ENCODE data around the gene C3orf80. TPM values are rescaled to one million over a fixed set of nuclear protein-coding genes. Genes with fewer than 3 reads are reported as not detected.

Gene C3orf80
- total RNA-seq, 1 experiment from 2014 or later, result 3.0 TPM

DNA sequence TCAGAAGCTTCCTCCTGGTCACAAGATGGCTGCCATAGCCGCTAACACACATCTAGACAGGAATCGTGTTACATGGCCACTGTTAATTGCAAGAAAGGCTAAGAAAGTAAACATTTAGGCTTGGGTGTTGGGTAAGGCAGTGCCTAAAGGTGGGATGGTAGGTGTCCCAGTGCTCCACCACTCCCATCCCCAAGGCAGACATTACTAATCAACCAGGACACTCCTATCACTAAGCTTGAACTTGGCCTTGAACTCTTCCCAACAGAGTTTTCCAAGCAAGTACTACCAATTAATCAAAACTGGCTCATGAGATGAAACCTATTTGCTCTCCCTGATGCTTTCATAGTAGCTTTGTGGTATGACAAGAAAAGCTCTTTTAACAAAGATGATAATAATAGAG, 37.9 kb upstream of the C3orf80 start:
- CTCF ChIA-PET, result no interaction called here
- Mint-ChIP-seq H3K4me1 (ENCODE audit: low read depth, unreplicated experiment) (peaks cover 13% of the 10 kb centered on the region), H3K27ac (ENCODE audit: unreplicated experiment) (no peak overlapping the region)

DNA sequence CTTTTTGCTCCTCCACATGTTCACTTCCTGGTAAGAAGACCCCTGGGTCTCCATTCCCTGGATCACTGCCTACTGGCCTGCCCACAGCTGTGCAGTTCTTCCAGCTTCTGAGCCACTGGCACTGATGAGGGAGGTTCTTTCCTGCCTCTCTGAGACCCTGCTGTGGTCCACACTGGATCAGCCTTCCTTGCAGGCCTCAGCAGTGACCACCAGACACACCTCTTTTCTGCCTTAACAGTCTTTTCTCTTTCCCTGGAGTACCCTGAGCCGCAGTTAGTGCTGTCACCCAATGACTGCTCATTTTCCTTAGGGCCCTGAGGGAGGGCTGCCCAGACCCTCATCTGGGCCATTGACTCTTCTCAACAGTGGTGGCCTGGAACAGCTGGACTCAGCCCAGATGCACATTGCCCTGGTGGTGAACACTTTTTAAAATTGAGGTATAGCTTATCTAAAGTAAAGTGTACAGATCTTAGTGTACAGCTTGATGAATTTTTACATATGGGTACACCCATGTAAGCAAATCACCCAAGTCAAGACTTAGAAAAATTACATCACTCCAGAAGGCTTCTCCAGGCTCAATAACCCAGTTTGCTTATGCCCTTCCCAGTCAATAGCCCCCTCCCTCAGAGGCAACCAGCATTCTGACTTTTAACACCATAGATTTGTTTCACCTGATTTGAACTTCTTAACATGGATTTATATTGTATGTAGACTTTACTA, 32.8 kb upstream of the C3orf80 start:
- Mint-ChIP-seq H3K27me3 (ENCODE audit: unreplicated experiment) (no peaks in the 10 kb centered on the region), H3K4me3 (ENCODE audit: low read depth, unreplicated experiment) (no peak overlapping the region), H3K9me3 (ENCODE audit: low read depth, unreplicated experiment) (peaks cover 5% of the 10 kb centered on the region), H3K4me1 (ENCODE audit: low read depth, unreplicated experiment) (no peaks in the 10 kb centered on the region), H3K36me3 (ENCODE audit: insufficient read depth, unreplicated experiment) (no peaks in the 10 kb centered on the region), H3K27ac (ENCODE audit: unreplicated experiment) (no peak overlapping the region)
- CTCF ChIA-PET, result no interaction called here
- no peak for DNase-seq
- no TSS peak for BruUV-seq (replicated peaks)
- intact Hi-C loops (cut with micrococcal nuclease; ENCODE audit: unreplicated experiment), result no loop called here
- TF ChIP-seq, protein P1, sequence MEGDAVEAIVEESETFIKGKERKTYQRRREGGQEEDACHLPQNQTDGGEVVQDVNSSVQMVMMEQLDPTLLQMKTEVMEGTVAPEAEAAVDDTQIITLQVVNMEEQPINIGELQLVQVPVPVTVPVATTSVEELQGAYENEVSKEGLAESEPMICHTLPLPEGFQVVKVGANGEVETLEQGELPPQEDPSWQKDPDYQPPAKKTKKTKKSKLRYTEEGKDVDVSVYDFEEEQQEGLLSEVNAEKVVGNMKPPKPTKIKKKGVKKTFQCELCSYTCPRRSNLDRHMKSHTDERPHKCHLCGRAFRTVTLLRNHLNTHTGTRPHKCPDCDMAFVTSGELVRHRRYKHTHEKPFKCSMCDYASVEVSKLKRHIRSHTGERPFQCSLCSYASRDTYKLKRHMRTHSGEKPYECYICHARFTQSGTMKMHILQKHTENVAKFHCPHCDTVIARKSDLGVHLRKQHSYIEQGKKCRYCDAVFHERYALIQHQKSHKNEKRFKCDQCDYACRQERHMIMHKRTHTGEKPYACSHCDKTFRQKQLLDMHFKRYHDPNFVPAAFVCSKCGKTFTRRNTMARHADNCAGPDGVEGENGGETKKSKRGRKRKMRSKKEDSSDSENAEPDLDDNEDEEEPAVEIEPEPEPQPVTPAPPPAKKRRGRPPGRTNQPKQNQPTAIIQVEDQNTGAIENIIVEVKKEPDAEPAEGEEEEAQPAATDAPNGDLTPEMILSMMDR (IDR thresholded peaks at IDR 0.05; ENCODE audit: unreplicated experiment), result no peak

More for the DNA sequence above, 37.9 kb upstream of the C3orf80 start:
- no TSS peak for BruUV-seq (replicated peaks)
- DNase-seq, result no peak
- intact Hi-C loops (cut with micrococcal nuclease; ENCODE audit: unreplicated experiment), result no loop called here
- TF ChIP-seq, protein P1 (IDR thresholded peaks at IDR 0.05; ENCODE audit: unreplicated experiment), result no peak
- Mint-ChIP-seq H3K36me3 (ENCODE audit: insufficient read depth, unreplicated experiment) (no peaks in the 10 kb centered on the region), H3K9me3 (ENCODE audit: low read depth, unreplicated experiment) (no peaks in the 10 kb centered on the region), H3K4me3 (ENCODE audit: low read depth, unreplicated experiment) (no peak overlapping the region), H3K27me3 (ENCODE audit: unreplicated experiment) (no peaks in the 10 kb centered on the region)

DNA sequence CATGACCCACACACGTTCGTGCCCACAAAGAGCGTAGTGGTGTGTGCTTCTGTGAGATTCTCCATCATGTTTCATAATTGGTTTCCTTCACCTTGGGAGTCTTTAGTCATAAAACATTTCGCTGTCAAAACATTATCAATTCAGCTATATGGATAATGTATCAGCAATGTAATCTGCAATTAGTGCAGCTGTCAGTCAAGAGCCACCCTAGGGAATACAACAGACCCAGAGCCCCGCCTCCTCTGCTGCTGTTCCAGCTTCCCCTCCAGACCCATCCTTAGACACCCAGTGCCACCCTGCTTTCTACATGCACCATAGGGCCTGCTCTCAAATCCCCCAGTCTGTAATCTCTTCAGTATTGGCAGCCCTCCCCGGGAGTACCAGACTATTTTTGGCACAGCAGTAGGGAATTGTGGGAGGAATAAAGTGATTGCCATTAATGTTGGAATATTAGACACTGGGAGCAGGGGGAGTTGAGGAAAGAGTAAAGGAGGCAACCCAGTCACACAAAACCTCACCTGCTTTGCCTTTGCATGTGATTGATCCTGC, 31.5 kb upstream of the C3orf80 start:
- Mint-ChIP-seq H3K27me3 (ENCODE audit: unreplicated experiment) (no peaks in the 10 kb centered on the region), H3K9me3 (ENCODE audit: low read depth, unreplicated experiment) (peaks cover 5% of the 10 kb centered on the region), H3K4me3 (ENCODE audit: low read depth, unreplicated experiment) (no peak overlapping the region), H3K27ac (ENCODE audit: unreplicated experiment) (no peak overlapping the region), H3K36me3 (ENCODE audit: insufficient read depth, unreplicated experiment) (no peaks in the 10 kb centered on the region), H3K4me1 (ENCODE audit: low read depth, unreplicated experiment) (no peaks in the 10 kb centered on the region)
- DNase-seq, result no peak
- CTCF ChIA-PET, result interaction anchor here (0.6 kb wide), 1 partner anchor 614 kb away, joined by 5 read pairs; no protein-coding TSS in a partner anchor
- TF ChIP-seq, protein P1 (IDR thresholded peaks at IDR 0.05; ENCODE audit: unreplicated experiment), result no peak
- intact Hi-C loops (cut with micrococcal nuclease; ENCODE audit: unreplicated experiment), result no loop called here
- BruUV-seq (replicated peaks), result no TSS peak

DNA sequence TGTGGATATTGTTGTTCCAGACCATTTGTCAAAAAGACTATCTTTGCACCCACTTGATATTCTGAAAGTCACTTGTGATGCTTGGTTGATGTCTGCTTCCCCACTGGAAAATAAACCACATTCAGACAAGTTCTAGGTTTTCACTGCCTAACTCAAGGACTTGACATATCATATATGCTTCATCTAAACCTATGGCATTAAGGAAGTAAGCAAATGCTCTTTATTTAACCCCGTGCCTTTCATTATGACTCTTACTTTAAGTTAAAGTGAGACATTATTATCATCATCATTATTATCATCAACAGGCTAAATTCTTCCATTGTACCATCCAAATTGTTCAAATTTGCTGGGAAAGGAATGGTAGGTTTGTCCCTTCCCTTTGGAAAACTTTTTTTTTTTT, 30.8 kb upstream of the C3orf80 start:
- TF ChIP-seq, protein P1 (IDR thresholded peaks at IDR 0.05; ENCODE audit: unreplicated experiment), result no peak
- Mint-ChIP-seq H3K27me3 (ENCODE audit: unreplicated experiment) (no peaks in the 10 kb centered on the region), H3K4me1 (ENCODE audit: low read depth, unreplicated experiment) (no peaks in the 10 kb centered on the region), H3K27ac (ENCODE audit: unreplicated experiment) (no peak overlapping the region), H3K9me3 (ENCODE audit: low read depth, unreplicated experiment) (peaks cover 5% of the 10 kb centered on the region), H3K4me3 (ENCODE audit: low read depth, unreplicated experiment) (no peak overlapping the region), H3K36me3 (ENCODE audit: insufficient read depth, unreplicated experiment) (no peaks in the 10 kb centered on the region)
- CTCF ChIA-PET, result no interaction called here
- DNase-seq, result no peak
- no TSS peak for BruUV-seq (replicated peaks)
- intact Hi-C loops (cut with micrococcal nuclease; ENCODE audit: unreplicated experiment), result no loop called here
